GM23338 (cell line): ENCODE data around the gene WWOX. TPM values are rescaled to one million over a fixed set of nuclear protein-coding genes. Genes with fewer than 3 reads are reported as not detected.

Source experiments
- ATAC-seq: fragments of 200-7000 bp; cut with Tn5 transposase; 3 replicates; pipeline ENCODE4 v1.9.1; 2020
- DNase-seq: peaks from one replicate; pipeline ENCODE4 v3.0.0-alpha.2; 2015; ENCODE audit warnings: low spot score
- H2AFZ ChIP-seq: fragments of 200-600 bp; sonication (generic); 2 replicates; pipeline ENCODE4 v1.8.0; 2016; ENCODE audit warnings: antibody characterized with exemption, mild to moderate bottlenecking, moderate library complexity
- H3F3A ChIP-seq: fragments of 200-600 bp; sonication (generic); replicated peaks from 2 replicates; pipeline ENCODE4 v1.8.0; 2017; ENCODE audit warnings: antibody characterized with exemption, mixed run types, low read depth
- H3K27ac ChIP-seq: fragments of 200-600 bp; sonication (generic); 2 replicates; pipeline ENCODE4 v1.6.1; 2016; ENCODE audit warnings: low read depth
- H3K27me3 ChIP-seq: fragments of 200-600 bp; sonication (generic); 2 replicates; pipeline ENCODE4 v1.8.0; 2016; ENCODE audit warnings: mild to moderate bottlenecking, mixed run types, moderate library complexity; ENCODE audit not compliant: insufficient read depth
- H3K36me3 ChIP-seq: fragments of 200-600 bp; sonication (generic); 2 replicates; pipeline ENCODE4 v1.8.0; 2016; ENCODE audit warnings: mild to moderate bottlenecking; ENCODE audit not compliant: insufficient read depth
- H3K4me1 ChIP-seq: fragments of 200-600 bp; sonication (generic); 2 replicates; pipeline ENCODE4 v1.8.0; 2016; ENCODE audit warnings: mild to moderate bottlenecking, moderate library complexity; ENCODE audit not compliant: insufficient read depth
- H3K4me2 ChIP-seq: fragments of 200-600 bp; sonication (generic); 2 replicates; pipeline ENCODE4 v1.7.1; 2017; ENCODE audit warnings: mixed run types
- H3K4me3 ChIP-seq: fragments of 200-600 bp; sonication (generic); 2 replicates; pipeline ENCODE4 v1.6.1; 2016; ENCODE audit warnings: mixed run types
- H3K79me2 ChIP-seq: fragments of 200-600 bp; sonication (generic); replicated peaks from 2 replicates; pipeline ENCODE4 v1.8.0; 2017; ENCODE audit warnings: mild to moderate bottlenecking; ENCODE audit not compliant: insufficient read depth
- H3K9me2 ChIP-seq: fragments of 200-600 bp; sonication (generic); 2 replicates; pipeline ENCODE4 v1.8.0; 2017; ENCODE audit not compliant: insufficient read depth
- H4K20me1 ChIP-seq: fragments of 200-600 bp; sonication (generic); replicated peaks from 2 replicates; pipeline ENCODE4 v1.8.0; 2017; ENCODE audit warnings: mild to moderate bottlenecking; ENCODE audit not compliant: insufficient read depth
- H3K27ac Mint-ChIP-seq: 2 replicates; pipeline ENCODE4 v1.8.0; 2020; ENCODE audit warnings: inconsistent platforms, mild to moderate bottlenecking, moderate library complexity, mixed read lengths
- H3K27me3 Mint-ChIP-seq: 3 replicates; pipeline ENCODE4 v1.8.0; 2022; ENCODE audit warnings: low read depth, mild to moderate bottlenecking, moderate library complexity, mixed read lengths, inconsistent platforms; ENCODE audit not compliant: insufficient read depth, poor library complexity
- H3K36me3 Mint-ChIP-seq: 3 replicates; pipeline ENCODE4 v1.8.0; 2021; ENCODE audit warnings: low read depth, mild to moderate bottlenecking, inconsistent platforms, moderate library complexity, mixed read lengths
- H3K4me1 Mint-ChIP-seq: 3 replicates; pipeline ENCODE4 v1.8.0; 2020; ENCODE audit warnings: mild to moderate bottlenecking, inconsistent platforms, mixed read lengths
- H3K4me3 Mint-ChIP-seq: 3 replicates; pipeline ENCODE4 v1.8.0; 2021; ENCODE audit warnings: moderate library complexity, mild to moderate bottlenecking, inconsistent platforms, mixed read lengths
- H3K9me3 Mint-ChIP-seq: 3 replicates; pipeline ENCODE4 v1.8.0; 2020; ENCODE audit warnings: moderate library complexity, mild to moderate bottlenecking, inconsistent platforms, mixed read lengths
- EZH2 ChIP-seq: fragments of 200-600 bp; sonication (generic); IDR thresholded peaks from one replicate; pipeline ENCODE4 v1.8.0; 2017; ENCODE audit warnings: antibody characterized with exemption, mild to moderate bottlenecking, low read depth; ENCODE audit not compliant: unreplicated experiment
- EZH2phosphoT487 ChIP-seq: fragments of 200-600 bp; sonication (generic); IDR thresholded peaks from one replicate; pipeline ENCODE4 v1.8.1; 2018; ENCODE audit warnings: antibody characterized with exemption; ENCODE audit not compliant: unreplicated experiment
- JUNB ChIP-seq: IDR thresholded peaks from one replicate; pipeline ENCODE4 v1.6.1; 2016; ENCODE audit warnings: antibody characterized with exemption; ENCODE audit not compliant: unreplicated experiment
- NANOG ChIP-seq: IDR thresholded peaks from 2 replicates; pipeline ENCODE4 v1.6.1; 2016; ENCODE audit warnings: antibody characterized with exemption, borderline replicate concordance
- POLR2AphosphoS5 ChIP-seq: IDR thresholded peaks from 2 replicates; pipeline ENCODE4 v1.6.1; 2016; ENCODE audit warnings: antibody characterized with exemption, low read depth
- REST ChIP-seq: IDR thresholded peaks from one replicate; pipeline ENCODE4 v1.6.1; 2018; ENCODE audit warnings: antibody characterized with exemption; ENCODE audit not compliant: unreplicated experiment
- ZNF331 ChIP-seq: fragments of 250-450 bp; sonication (Bioruptor Pico); IDR thresholded peaks from 2 replicates; pipeline ENCODE4 v1.5.0; 2020; ENCODE audit warnings: low read depth, mild to moderate bottlenecking, moderate library complexity
- ZNF462 ChIP-seq: fragments of 250-450 bp; sonication (Bioruptor Pico); IDR thresholded peaks from 2 replicates; pipeline ENCODE4 v1.5.0; 2020; ENCODE audit warnings: mild to moderate bottlenecking, moderate library complexity
- polyA plus RNA-seq: library from polyadenylated mRNA; unstranded; fragments of >200 nt; fragmentation: Nextera tagmentation; extraction: Ambion mirVana; gene quantifications from 2 replicates; pipeline ENCODE4 v1.2.1, GENCODE V29; 2016
- total RNA-seq: library from RNA; depleted of rRNA; stranded (reverse); fragments of >200 nt; shearing (Covaris generic); gene quantifications from 2 replicates; pipeline ENCODE4 v1.2.3, GENCODE V29; 2014

WWOX gene
- total and polyA plus RNA-seq, 2 experiments from 2014 or later = 10.0 to 19.3 TPM

GRCh38 chr16:79081297-79082066 is 982.0 kb downstream of the WWOX start:
- Histone ChIP-seq H3K79me2 (no peaks in the 10 kb centered on the region), H3K4me3 (no peak overlapping the region), H3K4me2 (no peak overlapping the region), H3K4me1 (peaks cover 4% of the 10 kb centered on the region; the same call in 1 of the 2 replicates), H3K9me2 (peaks cover 13% of the 10 kb centered on the region; the same call in 1 of the 2 replicates), H3K27me3 (no peaks in the 10 kb centered on the region), H3K36me3 (no peaks in the 10 kb centered on the region), H2AFZ (no peak overlapping the region), H3K27ac (no peak overlapping the region), H4K20me1 (no peaks in the 10 kb centered on the region), H3F3A (no peaks in the 10 kb centered on the region)
- no peak for ATAC-seq
- H3K4me3 Mint-ChIP-seq = no peak overlapping the region
- H3K27me3 Mint-ChIP-seq = peaks cover 1% of the 10 kb centered on the region
- TF ChIP-seq EZH2phosphoT487 (no peak), REST (no peak), EZH2 (no peak), POLR2AphosphoS5 (no peak), JUNB (no peak), ZNF462 (CRISPR knock-in tag) (no peak), NANOG (no peak), ZNF331 (CRISPR knock-in tag) (no peak)
- H3K9me3 Mint-ChIP-seq = no peaks in the 10 kb centered on the region
- no peak for DNase-seq
- no peak overlapping the region for H3K27ac Mint-ChIP-seq
- peaks cover 22% of the 10 kb centered on the region for H3K4me1 Mint-ChIP-seq
- H3K36me3 Mint-ChIP-seq = no peaks in the 10 kb centered on the region
